Neural cell (in vitro differentiated cells): ENCODE measurements around the gene PRRX1. TPM values are rescaled to one million over a fixed set of nuclear protein-coding genes. Genes with fewer than 3 reads are reported as not detected.

Source experiments
- H2AFZ ChIP-seq: fragments of 200-600, 300-800 bp; sonication (generic), shearing (Covaris generic); 2 replicates; pipeline ENCODE4 v1.6.0; 2014; ENCODE audit warnings: low read depth, mild to moderate bottlenecking, antibody characterized with exemption, low read length, moderate library complexity
- H3F3A ChIP-seq: fragments of 200-600 bp; shearing (Covaris generic); 2 replicates; pipeline ENCODE4 v1.6.1; 2016; ENCODE audit warnings: mild to moderate bottlenecking, moderate library complexity, mixed read lengths, antibody characterized with exemption, low read length; ENCODE audit not compliant: insufficient read depth, poor library complexity, severe bottlenecking
- H3K27ac ChIP-seq: fragments of 200-600, 300-800 bp; sonication (generic), shearing (Covaris generic); 2 replicates; pipeline ENCODE4 v1.5.1; 2014; ENCODE audit warnings: mild to moderate bottlenecking, low read length, moderate library complexity
- H3K27me3 ChIP-seq: fragments of 300-800, 200-600 bp; sonication (generic), shearing (Covaris generic); 2 replicates; pipeline ENCODE4 v1.6.0; 2014; ENCODE audit warnings: mild to moderate bottlenecking, low read depth, low read length, moderate library complexity; ENCODE audit not compliant: insufficient read depth
- H3K36me3 ChIP-seq: fragments of 300-800, 200-600 bp; sonication (generic), shearing (Covaris generic); 2 replicates; pipeline ENCODE4 v1.5.1; 2014; ENCODE audit warnings: mild to moderate bottlenecking, antibody characterized with exemption, low read length, moderate library complexity; ENCODE audit not compliant: insufficient read depth
- H3K4me2 ChIP-seq: fragments of 300-800, 200-600 bp; sonication (generic), shearing (Covaris generic); 2 replicates; pipeline ENCODE4 v1.6.0; 2014; ENCODE audit warnings: mild to moderate bottlenecking, low read length
- H3K4me3 ChIP-seq: fragments of 300-800, 200-600 bp; sonication (generic), shearing (Covaris generic); 2 replicates; pipeline ENCODE4 v1.5.1; 2014; ENCODE audit warnings: mild to moderate bottlenecking, low read length, moderate library complexity
- H3K79me2 ChIP-seq: fragments of 200-600 bp; shearing (Covaris generic); replicated peaks from 2 replicates; pipeline ENCODE4 v1.6.0; 2014; ENCODE audit warnings: mild to moderate bottlenecking, low read length, moderate library complexity; ENCODE audit not compliant: insufficient read depth
- H3K9ac ChIP-seq: fragments of 300-800, 200-600 bp; sonication (generic), shearing (Covaris generic); 2 replicates; pipeline ENCODE4 v1.6.1; 2016; ENCODE audit warnings: mild to moderate bottlenecking, low read length, mixed read lengths
- H3K9me2 ChIP-seq: fragments of 200-600 bp; shearing (Covaris generic); 2 replicates; pipeline ENCODE4 v1.6.1; 2016; ENCODE audit warnings: mild to moderate bottlenecking, low read length, mixed read lengths; ENCODE audit not compliant: insufficient read depth
- H3K9me3 ChIP-seq: fragments of 200-600, 300-800 bp; sonication (generic), shearing (Covaris generic); 2 replicates; pipeline ENCODE4 v1.6.1; 2016; ENCODE audit warnings: mild to moderate bottlenecking, mixed run types, low read length, moderate library complexity, mixed read lengths
- H4K20me1 ChIP-seq: fragments of 200-600 bp; shearing (Covaris generic); 2 replicates; pipeline ENCODE4 v1.6.1; 2016; ENCODE audit warnings: mild to moderate bottlenecking, mixed run types; ENCODE audit not compliant: insufficient read depth
- CTCF ChIP-seq: fragments of 450-650 bp; IDR thresholded peaks from 2 replicates; pipeline ENCODE4 v1.5.1; 2014; ENCODE audit warnings: antibody characterized with exemption, mild to moderate bottlenecking, moderate library complexity; ENCODE audit not compliant: poor library complexity, severe bottlenecking
- EP300 ChIP-seq: fragments of 450-650 bp; conservative IDR thresholded peaks from 2 replicates; pipeline ENCODE4 v1.6.1; 2014; ENCODE audit warnings: antibody characterized with exemption, mild to moderate bottlenecking, moderate library complexity; ENCODE audit not compliant: poor library complexity, severe bottlenecking
- EZH2 ChIP-seq: fragments of 200-600, 300-800 bp; shearing (Covaris generic), sonication (generic); IDR thresholded peaks from 2 replicates; pipeline ENCODE4 v1.6.1; 2014; ENCODE audit warnings: antibody characterized with exemption, low read length, borderline replicate concordance, mild to moderate bottlenecking; ENCODE audit not compliant: insufficient read depth, poor library complexity, severe bottlenecking
- MXI1 ChIP-seq: fragments of 450-650 bp; conservative IDR thresholded peaks from 2 replicates; pipeline ENCODE4 v1.6.1; 2014; ENCODE audit warnings: antibody characterized with exemption, mild to moderate bottlenecking; ENCODE audit not compliant: poor library complexity, severe bottlenecking
- POLR2AphosphoS5 ChIP-seq: IDR thresholded peaks from 2 replicates; pipeline ENCODE4 v1.6.1; 2012
- RAD21 ChIP-seq: fragments of 450-650 bp; conservative IDR thresholded peaks from 2 replicates; pipeline ENCODE4 v1.6.1; 2014; ENCODE audit warnings: antibody characterized with exemption, mild to moderate bottlenecking, moderate library complexity
- REST ChIP-seq: IDR thresholded peaks from 2 replicates; pipeline ENCODE4 v1.6.1; 2012; ENCODE audit warnings: borderline replicate concordance
- SMC3 ChIP-seq: fragments of 450-650 bp; conservative IDR thresholded peaks from 2 replicates; pipeline ENCODE4 v1.6.1; 2014; ENCODE audit warnings: antibody characterized with exemption, mild to moderate bottlenecking, moderate library complexity; ENCODE audit not compliant: poor library complexity
- TAF1 ChIP-seq: IDR thresholded peaks from 2 replicates; pipeline ENCODE4 v1.6.1; 2012; ENCODE audit warnings: low read depth
- polyA plus RNA-seq: library from polyadenylated mRNA; depleted of rRNA; stranded (reverse); fragments of >200 nt; gene quantifications from 2 replicates; pipeline ENCODE4 v1.2.3, GENCODE V29; 2014

PRRX1 gene
- polyA plus RNA-seq, 1 donor from 2014 or later = 0.10 TPM

GRCh38 chr1:170662561-170663403, 1.1 kb upstream of the PRRX1 start:
- no peak overlapping the region for H3K4me2 ChIP-seq
- no peak overlapping the region for H3K9ac ChIP-seq
- no peak overlapping the region for H3K4me3 ChIP-seq
- no peaks in the 10 kb centered on the region for H4K20me1 ChIP-seq
- H3K79me2 ChIP-seq = no peaks in the 10 kb centered on the region
- no peak overlapping the region for H2AFZ ChIP-seq
- H3K9me3 ChIP-seq = no peaks in the 10 kb centered on the region
- peaks cover 99% of the 10 kb centered on the region for H3K27me3 ChIP-seq
- TF ChIP-seq TAF1 (no peak), MXI1 (no peak), POLR2AphosphoS5 (no peak), SMC3 (no peak), EP300 (no peak), RAD21 (no peak), EZH2 (no peak), REST (no peak), CTCF (no peak)
- no peaks in the 10 kb centered on the region for H3K36me3 ChIP-seq
- H3K27ac ChIP-seq = no peak overlapping the region
- peaks cover 8% of the 10 kb centered on the region for H3F3A ChIP-seq
- no peaks in the 10 kb centered on the region for H3K9me2 ChIP-seq

GRCh38 chr1:170663404-170664092, 383 bp upstream of the PRRX1 start:
- no peaks in the 10 kb centered on the region for H3K36me3 ChIP-seq
- peaks cover 100% of the 10 kb centered on the region for H3K27me3 ChIP-seq
- no peaks in the 10 kb centered on the region for H3K79me2 ChIP-seq
- no peak for TF ChIP-seq MXI1
- TF ChIP-seq RAD21 = no peak
- no peaks in the 10 kb centered on the region for H3K9me2 ChIP-seq
- no peak overlapping the region for H3K27ac ChIP-seq
- peak overlapping the region; percentile 66 for H3K4me3 ChIP-seq
- H3K4me2 ChIP-seq = no peak overlapping the region
- H3K9me3 ChIP-seq = no peaks in the 10 kb centered on the region
- peaks cover 8% of the 10 kb centered on the region for H3F3A ChIP-seq
- H4K20me1 ChIP-seq = no peaks in the 10 kb centered on the region
- no peak overlapping the region for H3K9ac ChIP-seq
- H2AFZ ChIP-seq = no peak overlapping the region
